Keratinocyte (primary cell): ENCODE results near the gene PRKAR1A. TPM values are rescaled to one million over a fixed set of nuclear protein-coding genes. Genes with fewer than 3 reads are reported as not detected.
"Not testable (repeated sequence)": the region's sequence is repeated elsewhere in the genome, so short reads cannot be mapped to it uniquely, and the experiment has no call there.

Experiments used
- DNase-seq: peaks from one replicate; pipeline ENCODE4 v3.0.0-alpha.2; 2011; ENCODE audit warnings: low read depth, missing footprints, low spot score
- FAIRE-seq: peaks from 2 replicates; lab custom pipeline; 2011; peaks lifted over from hg19 to GRCh38; lab: Jason Lieb, UNC
- H2AFZ ChIP-seq: 2 replicates; pipeline ENCODE4 v1.6.0; 2012; ENCODE audit warnings: low read length, control low read depth, inconsistent platforms; ENCODE audit not compliant: control insufficient read depth
- H3K27ac ChIP-seq: 2 replicates; pipeline ENCODE4 v1.5.1; 2011; ENCODE audit warnings: low read length; ENCODE audit not compliant: control insufficient read depth, insufficient read depth
- H3K27me3 ChIP-seq: 3 replicates; pipeline ENCODE4 v1.6.0; 2011; ENCODE audit warnings: low read length; ENCODE audit not compliant: control insufficient read depth, insufficient read depth; ENCODE audit errors: extremely low read depth
- H3K36me3 ChIP-seq, 2 experiments: 2 replicates in 1 of 2; 3 replicates in 1 of 2; pipeline ENCODE4 v1.5.1; 2011; ENCODE audit warnings: low read length in 2 of 2, mild to moderate bottlenecking in 1 of 2; ENCODE audit not compliant: control insufficient read depth in 2 of 2, insufficient read depth in 2 of 2; ENCODE audit errors: extremely low read depth in 1 of 2
- H3K4me1 ChIP-seq: 3 replicates; pipeline ENCODE4 v1.5.1; 2011; ENCODE audit warnings: low read length; ENCODE audit not compliant: control insufficient read depth, insufficient read depth; ENCODE audit errors: extremely low read depth
- H3K4me2 ChIP-seq: 3 replicates; pipeline ENCODE4 v1.6.0; 2011; ENCODE audit warnings: low read depth, low read length; ENCODE audit not compliant: control insufficient read depth, insufficient read depth; ENCODE audit errors: extremely low read depth
- H3K4me3 ChIP-seq, 3 experiments: fragments of 200-600 bp in 1 of 3; sonication (generic) in 1 of 3; 2 replicates in 2 of 3; 3 replicates in 1 of 3; pipeline ENCODE4 v1.5.1; 2011 to 2016; ENCODE audit warnings: low read length in 3 of 3, mild to moderate bottlenecking in 3 of 3, control low read depth in 2 of 3, inconsistent platforms in 1 of 3, low read depth in 1 of 3, mixed read lengths in 1 of 3, mixed run types in 1 of 3, moderate library complexity in 1 of 3; ENCODE audit not compliant: control insufficient read depth in 2 of 3, insufficient read depth in 2 of 3; ENCODE audit errors: extremely low read depth in 1 of 3
- H3K79me2 ChIP-seq: 2 replicates; pipeline ENCODE4 v1.6.0; 2012; ENCODE audit warnings: low read length; ENCODE audit not compliant: control insufficient read depth, insufficient read depth
- H3K9ac ChIP-seq: 3 replicates; pipeline ENCODE4 v1.6.0; 2011; ENCODE audit warnings: low read length; ENCODE audit not compliant: control insufficient read depth, insufficient read depth; ENCODE audit errors: extremely low read depth
- H3K9me1 ChIP-seq: 3 replicates; pipeline ENCODE4 v1.6.0; 2011; ENCODE audit warnings: low read length; ENCODE audit not compliant: control insufficient read depth, insufficient read depth; ENCODE audit errors: extremely low read depth
- H3K9me3 ChIP-seq: 2 replicates; pipeline ENCODE4 v1.5.1; 2012; ENCODE audit warnings: low read depth, low read length; ENCODE audit not compliant: control insufficient read depth
- H4K20me1 ChIP-seq: 3 replicates; pipeline ENCODE4 v1.6.0; 2011; ENCODE audit warnings: low read length; ENCODE audit not compliant: control insufficient read depth, insufficient read depth; ENCODE audit errors: extremely low read depth
- CTCF ChIP-seq, 3 experiments: IDR thresholded peaks in 1 of 3; conservative IDR thresholded peaks in 1 of 3; optimal IDR thresholded peaks in 1 of 3; 2 replicates in 2 of 3; 3 replicates in 1 of 3; pipeline versions ENCODE3 to v1.5.1; 2011; ENCODE audit warnings: low read length in 3 of 3, mild to moderate bottlenecking in 3 of 3, moderate library complexity in 2 of 3, control low read depth in 1 of 3, inconsistent platforms in 1 of 3; ENCODE audit not compliant: insufficient read depth in 2 of 3; ENCODE audit errors: extremely low read depth in 1 of 3
- EZH2 ChIP-seq: IDR thresholded peaks from one replicate; pipeline ENCODE4 v1.6.1; 2012; ENCODE audit warnings: inconsistent platforms, mild to moderate bottlenecking, low read length, moderate library complexity
- dilution Hi-C: fragments of 300-500 bp; cut with MboI; formaldehyde crosslinking; loops from one replicate; pipeline ENCODE4 v1.7.0; 2020; ENCODE audit warnings: low sequenced_read_pairs; ENCODE audit not compliant: extremely low pct_ligation_motif_present
- polyA plus RNA-seq, 5 experiments: library from polyadenylated mRNA; depleted of rRNA in 3 of 5; stranded (reverse) in 3 of 5; stranded (forward) in 1 of 5; unstranded in 1 of 5; fragments of >200 nt; gene quantifications; 1 replicate in 1 of 5; 2 replicates in 3 of 5; 3 replicates in 1 of 5; pipeline versions ENCODE4 v1.2.1 to v1.2.3, GENCODE V29; 2011 to 2012; ENCODE audit warnings: missing spikeins in 2 of 5, low read depth in 1 of 5, low replicate concordance in 1 of 5

The PRKAR1A gene
- polyA plus RNA-seq, 1 donor (not counting 4 experiments of a cell fraction or from before 2014, with no cell fraction given): 212 TPM

GRCh38 chr17:68518063-68518815 is 6.0 kb downstream of the PRKAR1A start:
- no peaks in the 10 kb centered on the region for H3K9me1 ChIP-seq
- FAIRE-seq (no peak), DNase-seq (no peak)
- no peak overlapping the region for H3K4me2 ChIP-seq
- H3K27me3 ChIP-seq: no peaks in the 10 kb centered on the region
- peaks cover 85% of the 10 kb centered on the region for H3K79me2 ChIP-seq
- no peak overlapping the region for H3K27ac ChIP-seq
- H3K36me3 ChIP-seq: peaks cover 16 to 26% of the 10 kb centered on the region in 2 experiments
- no peaks in the 10 kb centered on the region for H4K20me1 ChIP-seq
- no peaks in the 10 kb centered on the region for H3K9me3 ChIP-seq
- H2AFZ ChIP-seq: no peak overlapping the region
- no peak overlapping the region for H3K9ac ChIP-seq
- no peak for TF ChIP-seq CTCF (optimal IDR thresholded peaks at IDR 0.05 in 1 of 3, IDR thresholded peaks at IDR 0.05 in 1 of 3, conservative IDR thresholded peaks at IDR 0.05 in 1 of 3; ENCODE audit: extremely low read depth in 1 of 3, insufficient read depth in 2 of 3, low read length in 3 of 3)
- TF ChIP-seq EZH2: no peak
- H3K4me3 ChIP-seq: no peak overlapping the region
- dilution Hi-C loops: no loop called here
- H3K4me1 ChIP-seq: peaks cover 8% of the 10 kb centered on the region

- H3K4me1 ChIP-seq, H3K9me3 ChIP-seq, H2AFZ ChIP-seq, H3K4me2 ChIP-seq, H3K4me3 ChIP-seq, H3K9ac ChIP-seq, H3K27me3 ChIP-seq, FAIRE-seq, DNase-seq, dilution Hi-C loops, H3K9me1 ChIP-seq, H4K20me1 ChIP-seq, H3K27ac ChIP-seq: not testable (repeated sequence)
- Histone ChIP-seq H3K36me3 (peaks cover 21 to 26% of the 10 kb centered on the region in 2 experiments), H3K79me2 (peaks cover 77% of the 10 kb centered on the region)
Measured at GRCh38 chr17:68519051-68519450, 6.8 kb downstream of the PRKAR1A start.
